ENCODE results near the gene ZNF441.
"Not testable (repeated sequence)": the region's sequence is repeated elsewhere in the genome, so short reads cannot be mapped to it uniquely, and the experiment has no call there.

The ZNF441 gene

DNA sequence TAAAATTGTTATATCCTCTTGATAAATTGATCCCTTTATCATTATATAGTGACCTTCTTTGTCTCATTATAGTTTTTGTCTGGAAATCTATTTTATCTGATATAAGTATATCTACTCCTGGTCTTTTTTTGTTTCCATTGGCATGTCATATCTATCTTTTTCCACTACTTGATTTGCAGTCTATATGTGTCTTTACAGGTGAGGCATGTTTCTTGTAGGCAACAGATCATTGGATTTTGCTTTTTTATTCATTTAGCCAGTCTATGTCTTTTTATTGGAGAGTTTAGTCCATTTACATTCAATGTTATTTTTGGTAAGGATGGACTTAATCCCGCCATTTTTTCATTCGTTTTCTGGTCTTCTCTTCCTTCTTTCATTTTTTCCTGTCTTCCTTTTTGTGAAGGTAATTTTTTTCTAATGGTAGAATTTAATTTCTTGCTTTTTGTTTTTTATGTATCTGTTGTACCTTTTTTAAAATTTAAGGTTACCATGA is 14.5 kb upstream of the ZNF441 start:
- Histone ChIP-seq H3K4me3 (ENCODE audit: low read length) (no peak overlapping the region), H3K27ac (ENCODE audit: low read length) (no peak overlapping the region), H3K27me3 (ENCODE audit: control insufficient read depth, insufficient read depth, low read length) (no peaks in the 10 kb centered on the region), H3K9me3 (ENCODE audit: control insufficient read depth, low read depth, low read length) (peaks cover 16% of the 10 kb centered on the region), H3K9ac (ENCODE audit: low read length) (no peak overlapping the region), H3K36me3 (ENCODE audit: control insufficient read depth, low read depth, low read length) (no peaks in the 10 kb centered on the region), H3K4me1 (ENCODE audit: control insufficient read depth, low read depth, low read length) (no peaks in the 10 kb centered on the region)

DNA sequence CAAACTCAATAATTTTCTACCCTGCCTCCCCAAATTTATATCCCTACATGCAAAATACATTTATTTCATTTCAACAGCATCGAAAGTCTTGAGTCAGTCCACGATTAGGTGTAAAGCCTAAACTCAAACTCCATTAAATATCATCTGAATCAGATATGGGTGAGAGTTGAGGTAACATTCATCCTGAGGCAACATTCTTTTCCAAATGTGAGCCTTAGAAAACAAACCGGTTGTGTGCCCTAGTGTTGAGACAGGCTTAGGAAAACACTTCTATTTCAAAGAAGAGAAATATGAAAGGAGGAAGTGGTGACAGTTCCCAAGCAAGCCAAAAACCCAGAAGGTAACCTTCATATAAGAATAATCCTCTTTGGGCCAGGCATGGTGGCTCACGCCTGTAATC is 12.1 kb upstream of the ZNF441 start:
- H3K4me3 ChIP-seq (ENCODE audit: low read length) = no peak overlapping the region
- H3K9me3 ChIP-seq (ENCODE audit: control insufficient read depth, low read depth, low read length) = peaks cover 10% of the 10 kb centered on the region
- no peak overlapping the region for H3K9ac ChIP-seq (ENCODE audit: low read length)
- H3K27ac ChIP-seq (ENCODE audit: low read length) = no peak overlapping the region
- no peaks in the 10 kb centered on the region for H3K4me1 ChIP-seq (ENCODE audit: control insufficient read depth, low read depth, low read length)
- H3K27me3 ChIP-seq (ENCODE audit: control insufficient read depth, insufficient read depth, low read length) = no peaks in the 10 kb centered on the region
- no peaks in the 10 kb centered on the region for H3K36me3 ChIP-seq (ENCODE audit: control insufficient read depth, low read depth, low read length)

DNA sequence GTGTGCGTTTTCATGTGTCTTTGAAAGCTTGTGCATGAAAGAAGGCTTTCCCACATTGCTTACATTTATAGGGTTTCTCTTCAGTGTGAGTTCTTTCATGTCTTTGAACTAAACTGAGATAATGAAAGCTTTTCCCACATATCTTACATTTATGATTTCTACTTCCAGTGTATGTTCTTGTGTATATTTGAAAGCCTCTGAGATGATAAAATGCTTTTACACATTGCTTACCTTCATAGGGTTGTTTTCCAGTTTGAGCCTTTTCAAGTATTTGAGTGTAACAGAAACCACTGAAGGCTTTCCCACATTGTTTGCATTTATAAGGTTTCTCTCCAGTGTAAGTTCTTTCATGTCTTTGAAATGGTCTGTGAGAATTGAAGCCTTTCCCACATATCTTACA is 9.8 kb upstream of the ZNF441 start:
- Histone ChIP-seq H3K9ac (ENCODE audit: low read length) (no peak overlapping the region), H3K4me3 (ENCODE audit: low read length) (no peak overlapping the region), H3K27me3 (ENCODE audit: control insufficient read depth, insufficient read depth, low read length) (no peaks in the 10 kb centered on the region), H3K27ac (ENCODE audit: low read length) (no peak overlapping the region), H3K9me3 (ENCODE audit: control insufficient read depth, low read depth, low read length) (peaks cover 10% of the 10 kb centered on the region), H3K4me1 (ENCODE audit: control insufficient read depth, low read depth, low read length) (no peaks in the 10 kb centered on the region), H3K36me3 (ENCODE audit: control insufficient read depth, low read depth, low read length) (no peaks in the 10 kb centered on the region)

DNA sequence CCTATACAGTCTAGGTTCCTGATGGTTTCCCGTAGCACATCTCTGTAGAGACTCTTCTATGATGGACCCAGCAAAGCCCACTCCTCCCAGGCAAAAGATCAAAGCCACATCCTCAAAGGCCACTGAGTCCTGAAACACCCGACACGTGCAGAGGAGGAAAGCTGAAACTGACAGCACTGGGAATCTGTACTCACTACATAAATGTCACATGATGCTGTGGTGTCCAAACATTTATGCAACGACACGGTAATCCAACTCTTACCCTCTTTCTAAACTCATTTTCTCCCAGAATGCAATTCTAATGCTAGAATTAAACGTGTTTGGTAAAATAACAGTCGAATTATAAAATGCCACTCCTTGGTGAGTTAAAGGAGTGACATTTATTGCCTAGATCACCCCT is 7.0 kb upstream of the ZNF441 start:
- Histone ChIP-seq H3K27ac (ENCODE audit: low read length) (no peak overlapping the region), H3K4me3 (ENCODE audit: low read length) (no peak overlapping the region), H3K4me1 (ENCODE audit: control insufficient read depth, low read depth, low read length) (no peaks in the 10 kb centered on the region), H3K27me3 (ENCODE audit: control insufficient read depth, insufficient read depth, low read length) (no peaks in the 10 kb centered on the region), H3K9ac (ENCODE audit: low read length) (no peak overlapping the region), H3K9me3 (ENCODE audit: control insufficient read depth, low read depth, low read length) (peaks cover 4% of the 10 kb centered on the region), H3K36me3 (ENCODE audit: control insufficient read depth, low read depth, low read length) (no peaks in the 10 kb centered on the region)

DNA sequence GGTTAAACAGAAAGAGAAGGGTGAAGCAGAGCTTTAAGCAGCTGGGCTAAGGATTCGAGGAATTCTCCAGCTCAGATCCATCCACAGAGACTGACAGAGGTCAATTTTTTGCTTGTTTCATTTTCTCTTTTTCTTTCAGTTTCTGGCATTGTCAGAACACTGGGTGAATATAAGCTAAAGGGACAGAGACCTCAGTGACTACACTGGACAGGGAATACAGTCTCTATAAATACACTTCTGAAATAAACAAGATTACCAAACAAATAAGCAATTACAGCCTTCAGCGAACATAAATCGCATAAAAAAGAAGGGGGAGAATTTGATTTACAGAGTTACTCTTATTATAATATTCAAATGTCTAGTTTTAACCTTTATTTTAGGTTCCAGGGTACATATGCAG is 3.7 kb upstream of the ZNF441 start:
- Histone ChIP-seq H3K27ac (ENCODE audit: low read length) (no peak overlapping the region), H3K27me3 (ENCODE audit: control insufficient read depth, insufficient read depth, low read length) (peaks cover 11% of the 10 kb centered on the region), H3K4me1 (ENCODE audit: control insufficient read depth, low read depth, low read length) (peaks cover 4% of the 10 kb centered on the region), H3K9me3 (ENCODE audit: control insufficient read depth, low read depth, low read length) (no peaks in the 10 kb centered on the region), H3K4me3 (ENCODE audit: low read length) (no peak overlapping the region), H3K36me3 (ENCODE audit: control insufficient read depth, low read depth, low read length) (no peaks in the 10 kb centered on the region), H3K9ac (ENCODE audit: low read length) (no peak overlapping the region)

DNA sequence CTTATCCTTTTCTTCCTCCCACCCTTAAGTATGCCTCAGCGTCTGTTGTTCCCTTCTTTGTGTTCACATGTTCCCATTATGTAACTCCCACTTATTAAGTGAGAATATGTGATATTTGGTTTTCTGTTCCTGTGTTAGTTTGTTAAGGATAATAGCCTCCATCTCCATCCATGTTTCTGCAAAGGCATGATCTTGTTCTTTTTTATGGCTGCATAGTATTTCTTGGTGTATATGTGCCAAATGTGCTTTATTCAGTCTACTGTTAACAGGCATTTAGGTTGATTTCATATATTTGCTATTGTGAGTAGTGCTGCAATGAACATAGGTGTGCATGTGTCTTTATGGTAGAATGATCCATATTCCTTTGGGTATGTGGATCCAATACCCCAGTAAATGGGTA is 3.2 kb upstream of the ZNF441 start:
- Histone ChIP-seq H3K4me3 (ENCODE audit: low read length) (no peak overlapping the region), H3K27ac (ENCODE audit: low read length) (no peak overlapping the region), H3K9ac (ENCODE audit: low read length) (no peak overlapping the region), H3K4me1 (ENCODE audit: control insufficient read depth, low read depth, low read length) (peaks cover 4% of the 10 kb centered on the region), H3K9me3 (ENCODE audit: control insufficient read depth, low read depth, low read length) (no peaks in the 10 kb centered on the region), H3K27me3 (ENCODE audit: control insufficient read depth, insufficient read depth, low read length) (peaks cover 16% of the 10 kb centered on the region), H3K36me3 (ENCODE audit: control insufficient read depth, low read depth, low read length) (no peaks in the 10 kb centered on the region)

DNA sequence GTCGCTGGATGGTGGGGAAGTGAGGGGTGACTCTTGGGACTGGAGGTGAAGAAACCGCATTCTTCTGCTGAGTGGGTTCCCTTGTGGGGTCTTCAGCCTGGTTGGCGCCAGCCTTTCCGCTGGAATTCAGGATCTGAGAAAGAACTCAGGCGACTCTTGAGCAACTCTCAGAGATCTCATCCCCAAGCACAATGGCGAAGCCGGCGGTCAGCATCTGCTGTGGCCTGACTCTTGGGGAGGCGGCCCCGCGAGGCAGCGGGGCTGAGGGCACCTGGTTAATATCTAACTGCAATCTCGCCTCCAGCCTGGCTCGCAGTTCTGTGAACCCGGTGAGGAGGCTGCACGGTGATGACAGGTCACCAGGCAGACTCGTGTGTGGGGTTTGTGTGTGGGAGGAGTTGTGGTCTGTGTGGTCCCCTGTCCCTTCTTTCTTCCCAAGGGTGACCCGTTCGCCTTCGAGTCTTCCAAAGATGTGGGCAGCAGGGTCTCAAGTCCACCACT is 883 bp downstream of the ZNF441 start:
- Histone ChIP-seq H3K4me3 (ENCODE audit: low read length) (peak overlapping the region; percentile 78), H3K9me3 (ENCODE audit: control insufficient read depth, low read depth, low read length) (no peaks in the 10 kb centered on the region), H3K27ac (ENCODE audit: low read length) (no peak overlapping the region), H3K4me1 (ENCODE audit: control insufficient read depth, low read depth, low read length) (peaks cover 4% of the 10 kb centered on the region), H3K27me3 (ENCODE audit: control insufficient read depth, insufficient read depth, low read length) (peaks cover 24% of the 10 kb centered on the region), H3K36me3 (ENCODE audit: control insufficient read depth, low read depth, low read length) (no peaks in the 10 kb centered on the region), H3K9ac (ENCODE audit: low read length) (peak overlapping the region; percentile 56)

DNA sequence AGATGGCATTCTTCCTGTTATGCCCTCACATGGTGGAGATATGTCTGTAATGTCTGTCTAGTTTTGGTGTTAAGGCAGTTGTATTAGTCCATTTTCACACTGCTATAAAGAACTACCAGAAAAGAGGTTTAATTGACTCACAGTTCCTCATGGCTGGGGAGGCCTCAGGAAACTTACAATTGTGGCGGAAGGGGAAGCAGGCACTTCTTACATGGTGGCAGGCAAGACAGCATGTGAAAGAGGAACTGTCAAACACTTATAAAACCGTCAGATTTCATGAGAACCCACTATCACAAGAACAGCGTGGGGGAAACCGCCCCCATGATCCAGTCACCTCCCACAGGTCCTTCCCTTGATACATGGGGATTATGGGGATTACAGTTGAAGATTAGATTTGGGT is 3.2 kb downstream of the ZNF441 start:
- no peak overlapping the region for H3K4me3 ChIP-seq (ENCODE audit: low read length)
- no peak overlapping the region for H3K27ac ChIP-seq (ENCODE audit: low read length)
- no peaks in the 10 kb centered on the region for H3K36me3 ChIP-seq (ENCODE audit: control insufficient read depth, low read depth, low read length)
- H3K27me3 ChIP-seq (ENCODE audit: control insufficient read depth, insufficient read depth, low read length) = peaks cover 24% of the 10 kb centered on the region
- H3K4me1 ChIP-seq (ENCODE audit: control insufficient read depth, low read depth, low read length) = peaks cover 4% of the 10 kb centered on the region
- H3K9ac ChIP-seq (ENCODE audit: low read length) = no peak overlapping the region
- H3K9me3 ChIP-seq (ENCODE audit: control insufficient read depth, low read depth, low read length) = no peaks in the 10 kb centered on the region

DNA sequence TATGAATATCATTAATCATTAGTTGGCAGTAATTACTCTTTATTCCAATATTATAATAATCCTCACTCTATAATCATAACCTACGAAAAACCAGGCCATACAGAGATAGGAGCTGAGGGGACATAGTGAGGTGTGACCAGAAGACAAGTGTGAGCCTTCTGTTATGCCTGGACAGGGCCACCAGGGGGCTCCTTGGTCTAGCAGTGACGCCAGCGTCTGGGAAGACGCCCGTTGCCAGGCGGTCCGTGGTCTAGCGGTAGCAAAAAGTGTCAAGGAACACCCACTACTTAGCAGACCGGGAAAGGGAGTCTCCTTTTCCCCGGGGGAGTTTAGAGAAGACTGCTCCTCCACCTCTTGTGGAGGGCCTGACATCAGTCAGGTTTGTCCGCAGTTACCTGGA is 4.7 kb downstream of the ZNF441 start:
- not testable (repeated sequence) for H3K27ac ChIP-seq (ENCODE audit: low read length); H3K4me1 ChIP-seq (ENCODE audit: control insufficient read depth, low read depth, low read length); H3K4me3 ChIP-seq (ENCODE audit: low read length); H3K36me3 ChIP-seq (ENCODE audit: control insufficient read depth, low read depth, low read length); H3K9ac ChIP-seq (ENCODE audit: low read length); H3K9me3 ChIP-seq (ENCODE audit: control insufficient read depth, low read depth, low read length)
- H3K27me3 ChIP-seq (ENCODE audit: control insufficient read depth, insufficient read depth, low read length) = peaks cover 24% of the 10 kb centered on the region

DNA sequence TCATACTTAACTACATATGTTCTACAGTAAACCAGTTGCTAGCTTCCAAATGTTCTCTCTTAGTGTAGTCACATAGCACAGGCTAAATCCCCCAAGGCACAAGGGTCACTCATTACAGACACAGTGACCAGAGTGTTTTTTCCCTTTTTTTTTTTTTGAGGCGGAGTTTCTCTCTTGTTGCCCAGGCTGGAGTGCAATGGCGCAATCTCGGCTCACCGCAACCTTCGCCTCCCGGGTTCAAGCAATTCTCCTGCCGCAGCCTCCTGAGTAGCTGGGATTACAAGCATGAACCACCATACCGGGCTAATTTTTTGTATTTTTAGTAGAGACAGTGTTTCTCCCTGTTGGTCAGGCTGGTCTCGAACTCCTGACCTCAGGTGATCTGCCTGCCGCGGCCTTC is 9.9 kb downstream of the ZNF441 start:
- not testable (repeated sequence) for H3K4me1 ChIP-seq (ENCODE audit: control insufficient read depth, low read depth, low read length); H3K4me3 ChIP-seq (ENCODE audit: low read length); H3K9ac ChIP-seq (ENCODE audit: low read length); H3K27ac ChIP-seq (ENCODE audit: low read length); H3K27me3 ChIP-seq (ENCODE audit: control insufficient read depth, insufficient read depth, low read length); H3K36me3 ChIP-seq (ENCODE audit: control insufficient read depth, low read depth, low read length)
- peaks cover 17% of the 10 kb centered on the region for H3K9me3 ChIP-seq (ENCODE audit: control insufficient read depth, low read depth, low read length)

DNA sequence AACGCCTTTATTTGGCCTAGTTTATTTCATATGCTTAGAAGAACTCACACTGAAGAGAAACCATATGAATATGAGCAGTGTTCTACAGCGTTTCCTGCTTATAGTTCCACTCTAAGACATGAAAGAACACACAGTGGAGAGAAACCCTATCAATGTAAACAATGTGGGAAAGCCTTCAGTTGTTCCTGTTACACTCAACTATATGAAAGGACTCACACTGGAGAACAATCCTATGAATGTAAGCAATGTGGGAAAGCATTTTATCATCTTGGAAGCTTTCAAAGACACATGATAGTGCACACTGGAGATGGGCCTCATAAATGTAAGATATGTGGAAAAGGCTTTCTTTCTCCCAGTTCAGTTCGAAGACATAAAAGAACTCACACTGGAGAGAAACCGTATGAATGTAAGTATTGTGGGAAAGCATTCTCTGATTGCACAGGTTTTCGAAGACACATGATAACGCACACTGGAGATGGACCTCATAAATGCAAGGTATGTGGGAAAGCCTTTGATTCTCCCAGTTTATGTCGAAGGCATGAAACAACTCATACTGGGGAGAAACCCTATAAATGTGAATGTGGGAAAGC is 13.7 kb downstream of the ZNF441 start:
- H3K27ac ChIP-seq (ENCODE audit: low read length) = no peak overlapping the region
- no peak overlapping the region for H3K4me3 ChIP-seq (ENCODE audit: low read length)
- H3K4me1 ChIP-seq (ENCODE audit: control insufficient read depth, low read depth, low read length) = no peaks in the 10 kb centered on the region
- H3K9me3 ChIP-seq (ENCODE audit: control insufficient read depth, low read depth, low read length) = peaks cover 18% of the 10 kb centered on the region
- no peaks in the 10 kb centered on the region for H3K27me3 ChIP-seq (ENCODE audit: control insufficient read depth, insufficient read depth, low read length)
- H3K36me3 ChIP-seq (ENCODE audit: control insufficient read depth, low read depth, low read length) = no peaks in the 10 kb centered on the region
- H3K9ac ChIP-seq (ENCODE audit: low read length) = no peak overlapping the region

DNA sequence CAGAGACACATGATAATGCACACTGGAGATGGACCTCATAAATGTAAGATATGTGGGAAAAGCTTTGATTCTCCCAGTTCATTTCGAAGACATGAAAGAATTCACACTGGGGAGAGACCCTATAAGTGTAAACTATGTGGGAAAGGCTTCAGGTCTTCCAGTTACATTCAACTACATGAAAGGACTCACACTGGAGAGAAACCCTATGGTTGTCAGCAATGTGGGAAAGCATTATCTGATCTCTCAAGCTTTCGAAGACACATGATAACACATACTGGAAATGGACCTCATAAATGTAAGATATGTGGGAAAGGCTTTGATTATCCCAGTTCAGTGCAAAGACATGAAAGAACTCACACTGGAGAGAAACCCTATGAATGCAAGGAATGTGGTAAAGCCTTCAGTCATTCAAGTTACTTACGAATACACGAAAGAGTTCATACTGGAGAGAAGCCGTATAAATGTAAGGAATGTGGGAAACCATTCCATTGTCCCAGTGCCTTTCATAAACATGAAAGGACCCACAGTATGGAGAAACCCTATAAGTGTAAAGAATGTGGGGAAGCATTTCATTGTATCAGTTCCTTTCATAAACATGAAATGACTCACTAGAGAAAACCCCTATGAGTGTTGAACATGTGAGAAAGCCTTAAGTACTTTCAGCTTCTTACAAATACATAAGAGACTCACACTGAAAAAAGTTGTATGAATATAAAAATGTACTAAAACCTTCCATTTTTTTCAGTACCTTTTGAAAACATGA is 14.7 kb downstream of the ZNF441 start:
- H3K36me3 ChIP-seq (ENCODE audit: control insufficient read depth, low read depth, low read length) = no peaks in the 10 kb centered on the region
- no peaks in the 10 kb centered on the region for H3K4me1 ChIP-seq (ENCODE audit: control insufficient read depth, low read depth, low read length)
- H3K9ac ChIP-seq (ENCODE audit: low read length) = no peak overlapping the region
- peaks cover 18% of the 10 kb centered on the region for H3K9me3 ChIP-seq (ENCODE audit: control insufficient read depth, low read depth, low read length)
- H3K27me3 ChIP-seq (ENCODE audit: control insufficient read depth, insufficient read depth, low read length) = no peaks in the 10 kb centered on the region
- no peak overlapping the region for H3K4me3 ChIP-seq (ENCODE audit: low read length)
- H3K27ac ChIP-seq (ENCODE audit: low read length) = no peak overlapping the region
